ENCODE results near the gene SLC46A1. TPM values are rescaled to one million over a fixed set of nuclear protein-coding genes. Genes with fewer than 3 reads are reported as not detected.
A peak's percentile ranks its signal among the peaks of the same experiment; 100 is the strongest.

SLC46A1 gene
- total RNA-seq, 4 donors from 2014 or later = 0.83 to 4.0 (median 1.6) TPM

DNA sequence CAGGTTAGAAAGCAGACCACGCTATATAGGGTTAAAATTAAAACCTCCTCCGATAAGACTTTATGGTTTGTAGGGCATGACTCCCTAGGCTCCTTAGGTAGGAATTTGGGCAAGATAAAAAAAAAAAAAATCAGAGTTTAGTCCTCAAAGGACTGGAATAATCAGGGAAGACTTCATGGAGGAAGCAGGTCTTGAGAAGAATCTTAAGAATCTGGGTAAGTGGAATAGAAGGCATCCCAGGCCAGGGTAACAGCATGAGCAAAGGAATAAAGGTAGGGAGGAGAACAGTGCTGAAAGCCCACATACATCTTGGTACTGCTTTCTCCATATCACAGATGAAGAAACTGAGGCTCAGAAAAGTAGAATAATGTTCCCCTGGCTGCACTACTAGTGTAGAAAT is 15.4 kb downstream of the SLC46A1 start:
- intact Hi-C loops (cut with DNase I) = no loop called here
- WGBS, 2 donors = 95 to 97% methylated on average over 2 of the region's 2 CpGs

GRCh38 chr17:28390141-28390540 is 15.9 kb downstream of the SLC46A1 start:
- Histone ChIP-seq H3K27me3 (no peaks in the 10 kb centered on the region), H3K4me3 (no peak overlapping the region), H3K27ac (no peak overlapping the region), H3K4me1 (peaks cover 0 to 9% (median 0%) of the 10 kb centered on the region in 3 donors), H3K36me3 (peaks cover 0 to 78% (median 6%) of the 10 kb centered on the region in 3 donors), H3K9me3 (no peaks in the 10 kb centered on the region)
- WGBS, 2 donors = 81 to 86% methylated on average over 1 of the region's 1 CpG
- DNase-seq = no peak
- TF ChIP-seq POLR2A (IDR thresholded peaks at IDR 0.05) = no peak
- TF ChIP-seq, protein P1, sequence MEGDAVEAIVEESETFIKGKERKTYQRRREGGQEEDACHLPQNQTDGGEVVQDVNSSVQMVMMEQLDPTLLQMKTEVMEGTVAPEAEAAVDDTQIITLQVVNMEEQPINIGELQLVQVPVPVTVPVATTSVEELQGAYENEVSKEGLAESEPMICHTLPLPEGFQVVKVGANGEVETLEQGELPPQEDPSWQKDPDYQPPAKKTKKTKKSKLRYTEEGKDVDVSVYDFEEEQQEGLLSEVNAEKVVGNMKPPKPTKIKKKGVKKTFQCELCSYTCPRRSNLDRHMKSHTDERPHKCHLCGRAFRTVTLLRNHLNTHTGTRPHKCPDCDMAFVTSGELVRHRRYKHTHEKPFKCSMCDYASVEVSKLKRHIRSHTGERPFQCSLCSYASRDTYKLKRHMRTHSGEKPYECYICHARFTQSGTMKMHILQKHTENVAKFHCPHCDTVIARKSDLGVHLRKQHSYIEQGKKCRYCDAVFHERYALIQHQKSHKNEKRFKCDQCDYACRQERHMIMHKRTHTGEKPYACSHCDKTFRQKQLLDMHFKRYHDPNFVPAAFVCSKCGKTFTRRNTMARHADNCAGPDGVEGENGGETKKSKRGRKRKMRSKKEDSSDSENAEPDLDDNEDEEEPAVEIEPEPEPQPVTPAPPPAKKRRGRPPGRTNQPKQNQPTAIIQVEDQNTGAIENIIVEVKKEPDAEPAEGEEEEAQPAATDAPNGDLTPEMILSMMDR (IDR thresholded peaks at IDR 0.05) = no peak
- intact Hi-C loops (cut with DNase I) = no loop called here

More for the DNA sequence above, 15.4 kb downstream of the SLC46A1 start:
- Histone ChIP-seq H3K4me1 (peaks cover 0 to 4% (median 0%) of the 10 kb centered on the region in 3 donors), H3K9me3 (no peaks in the 10 kb centered on the region), H3K27ac (no peak overlapping the region), H3K4me3 (no peak overlapping the region), H3K36me3 (peaks cover 0 to 82% (median 6%) of the 10 kb centered on the region in 3 donors), H3K27me3 (no peaks in the 10 kb centered on the region)
- DNase-seq = no peak
- TF ChIP-seq, protein P1 (IDR thresholded peaks at IDR 0.05) = no peak
- no peak for TF ChIP-seq POLR2A (IDR thresholded peaks at IDR 0.05)

- Histone ChIP-seq H3K4me1 (peaks cover 0 to 23% (median 0%) of the 10 kb centered on the region in 3 donors), H3K27me3 (no peaks in the 10 kb centered on the region), H3K9me3 (no peaks in the 10 kb centered on the region), H3K4me3 (no peak overlapping the region), H3K36me3 (peaks cover 0 to 58% (median 0%) of the 10 kb centered on the region in 3 donors), H3K27ac (no peak overlapping the region)
- DNase-seq = no peak
- intact Hi-C loops (cut with DNase I) = no loop called here
- WGBS, 2 donors = 95 to 100% methylated on average over 1 to 3 of the region's 11 CpGs
- TF ChIP-seq, protein P1 (IDR thresholded peaks at IDR 0.05) = no peak
- no peak for TF ChIP-seq POLR2A (IDR thresholded peaks at IDR 0.05)
These were observed 17.9 kb downstream of the SLC46A1 start for GRCh38 chr17:28388106-28388505.

GRCh38 chr17:28386391-28386790 is 19.6 kb downstream of the SLC46A1 start:
- Histone ChIP-seq H3K36me3 (peaks cover 0 to 41% (median 0%) of the 10 kb centered on the region in 3 donors), H3K9me3 (no peaks in the 10 kb centered on the region), H3K4me1 (peaks cover 0 to 27% (median 2%) of the 10 kb centered on the region in 3 donors), H3K4me3 (no peak overlapping the region), H3K27ac (no peak overlapping the region), H3K27me3 (peaks cover 0 to 8% (median 0%) of the 10 kb centered on the region in 4 donors)
- intact Hi-C loops (cut with DNase I) = no loop called here
- DNase-seq = no peak
- TF ChIP-seq, protein P1 (IDR thresholded peaks at IDR 0.05) = no peak
- TF ChIP-seq POLR2A (IDR thresholded peaks at IDR 0.05) = no peak

- no peak for TF ChIP-seq POLR2A (IDR thresholded peaks at IDR 0.05)
- TF ChIP-seq, protein P1 (IDR thresholded peaks at IDR 0.05) = no peak
- peak overlapping the region; percentile 36 to 73 (median 55) for H3K4me3 ChIP-seq
- H3K27me3 ChIP-seq = peaks cover 0 to 14% (median 0%) of the 10 kb centered on the region in 4 donors
- intact Hi-C loops (cut with DNase I) = no loop called here
- H3K4me1 ChIP-seq = peaks cover 0 to 34% (median 6%) of the 10 kb centered on the region in 3 donors
- WGBS, 2 donors = 72 to 89% methylated on average over 4 to 5 of the region's 8 CpGs
- no peaks in the 10 kb centered on the region for H3K9me3 ChIP-seq
- DNase-seq = no peak
- H3K36me3 ChIP-seq = peaks cover 0 to 31% (median 0%) of the 10 kb centered on the region in 3 donors
- H3K27ac ChIP-seq = no peak overlapping the region
These were observed 20.6 kb downstream of the SLC46A1 start for GRCh38 chr17:28385406-28385805.
